ENCODE results near the gene ZNF92. TPM values are rescaled to one million over a fixed set of nuclear protein-coding genes. Genes with fewer than 3 reads are reported as not detected.
"Not testable (repeated sequence)": the region's sequence is repeated elsewhere in the genome, so short reads cannot be mapped to it uniquely, and the experiment has no call there.

ZNF92 gene
- total RNA-seq, 1 donor from 2014 or later = 5.7 TPM

DNA sequence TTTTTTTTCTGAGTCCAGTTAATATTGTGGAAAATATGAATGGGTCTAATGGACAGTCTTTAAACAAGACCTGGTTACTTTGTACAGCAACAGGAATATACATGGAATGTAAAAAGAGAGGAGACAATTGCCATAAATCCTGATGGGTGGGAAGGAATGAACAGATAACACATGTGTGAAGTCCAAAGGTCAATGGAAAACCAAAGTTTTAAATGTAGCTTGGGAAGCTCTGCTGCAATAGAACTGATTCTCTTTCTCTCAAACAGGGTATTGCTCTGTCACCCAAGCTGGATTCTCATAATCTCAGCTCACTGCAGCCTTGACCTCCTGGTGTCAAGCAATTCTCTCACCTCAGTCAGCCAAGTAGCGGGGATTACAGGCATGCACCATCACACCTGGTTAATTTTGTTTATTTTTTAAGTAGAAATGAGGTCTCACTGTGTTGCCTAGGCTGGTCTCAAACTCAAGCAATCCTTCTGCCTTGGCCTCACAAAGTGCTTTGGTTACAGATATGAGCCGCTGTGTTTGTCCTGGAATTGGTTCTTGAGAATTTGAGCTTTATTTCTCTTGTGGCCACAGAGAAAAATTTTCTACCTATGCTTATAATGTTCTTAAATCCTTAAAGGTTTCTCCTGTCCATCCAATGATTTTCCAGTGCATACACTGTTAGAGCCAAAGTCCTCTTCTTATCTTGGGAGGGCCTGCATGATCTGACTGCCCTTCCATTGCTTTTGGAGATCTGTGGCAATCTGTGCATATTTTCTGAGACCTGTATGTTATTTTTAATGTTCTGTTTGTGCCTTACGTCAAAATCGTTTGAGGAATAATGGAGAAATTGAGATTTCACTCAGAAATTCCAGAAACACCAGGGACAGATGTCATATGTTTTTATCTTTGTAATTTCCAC, 30.7 kb upstream of the ZNF92 start:
- no peaks in the 10 kb centered on the region for H3K27me3 Mint-ChIP-seq (ENCODE audit: unreplicated experiment)
- TF ChIP-seq, protein P1, sequence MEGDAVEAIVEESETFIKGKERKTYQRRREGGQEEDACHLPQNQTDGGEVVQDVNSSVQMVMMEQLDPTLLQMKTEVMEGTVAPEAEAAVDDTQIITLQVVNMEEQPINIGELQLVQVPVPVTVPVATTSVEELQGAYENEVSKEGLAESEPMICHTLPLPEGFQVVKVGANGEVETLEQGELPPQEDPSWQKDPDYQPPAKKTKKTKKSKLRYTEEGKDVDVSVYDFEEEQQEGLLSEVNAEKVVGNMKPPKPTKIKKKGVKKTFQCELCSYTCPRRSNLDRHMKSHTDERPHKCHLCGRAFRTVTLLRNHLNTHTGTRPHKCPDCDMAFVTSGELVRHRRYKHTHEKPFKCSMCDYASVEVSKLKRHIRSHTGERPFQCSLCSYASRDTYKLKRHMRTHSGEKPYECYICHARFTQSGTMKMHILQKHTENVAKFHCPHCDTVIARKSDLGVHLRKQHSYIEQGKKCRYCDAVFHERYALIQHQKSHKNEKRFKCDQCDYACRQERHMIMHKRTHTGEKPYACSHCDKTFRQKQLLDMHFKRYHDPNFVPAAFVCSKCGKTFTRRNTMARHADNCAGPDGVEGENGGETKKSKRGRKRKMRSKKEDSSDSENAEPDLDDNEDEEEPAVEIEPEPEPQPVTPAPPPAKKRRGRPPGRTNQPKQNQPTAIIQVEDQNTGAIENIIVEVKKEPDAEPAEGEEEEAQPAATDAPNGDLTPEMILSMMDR (IDR thresholded peaks at IDR 0.05) = no peak
- no peaks in the 10 kb centered on the region for H3K9me3 Mint-ChIP-seq (ENCODE audit: unreplicated experiment)
- no peak for DNase-seq (ENCODE audit: extremely low spot score, unreplicated experiment)
- H3K4me1 Mint-ChIP-seq (ENCODE audit: unreplicated experiment) = no peaks in the 10 kb centered on the region
- no peak overlapping the region for H3K27ac Mint-ChIP-seq (ENCODE audit: unreplicated experiment)
- H3K4me3 Mint-ChIP-seq (ENCODE audit: unreplicated experiment) = no peak overlapping the region
- H3K36me3 Mint-ChIP-seq (ENCODE audit: unreplicated experiment) = no peaks in the 10 kb centered on the region

DNA sequence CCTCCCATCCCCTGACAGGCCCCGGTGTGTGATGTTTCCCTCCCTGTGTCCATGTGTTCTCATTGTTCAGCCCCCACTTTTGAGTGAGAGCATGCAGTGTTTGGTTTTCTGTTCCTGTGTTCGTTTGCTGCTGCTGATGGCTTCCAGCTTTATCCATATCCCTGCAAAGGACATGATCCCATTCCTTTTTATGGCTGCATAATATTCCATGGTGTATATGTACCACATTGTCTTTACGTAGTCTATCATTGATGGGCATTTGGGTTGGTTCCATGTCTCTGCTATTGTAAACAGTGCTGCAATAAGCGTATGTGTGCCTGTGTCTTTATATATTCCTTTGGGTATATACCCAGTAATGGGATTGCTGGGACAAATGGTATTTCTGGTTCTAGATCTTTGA, 29.1 kb upstream of the ZNF92 start:
- not testable (repeated sequence) for DNase-seq (ENCODE audit: extremely low spot score, unreplicated experiment); H3K9me3 Mint-ChIP-seq (ENCODE audit: unreplicated experiment); H3K36me3 Mint-ChIP-seq (ENCODE audit: unreplicated experiment); H3K27ac Mint-ChIP-seq (ENCODE audit: unreplicated experiment); H3K4me1 Mint-ChIP-seq (ENCODE audit: unreplicated experiment); H3K4me3 Mint-ChIP-seq (ENCODE audit: unreplicated experiment); H3K27me3 Mint-ChIP-seq (ENCODE audit: unreplicated experiment)

DNA sequence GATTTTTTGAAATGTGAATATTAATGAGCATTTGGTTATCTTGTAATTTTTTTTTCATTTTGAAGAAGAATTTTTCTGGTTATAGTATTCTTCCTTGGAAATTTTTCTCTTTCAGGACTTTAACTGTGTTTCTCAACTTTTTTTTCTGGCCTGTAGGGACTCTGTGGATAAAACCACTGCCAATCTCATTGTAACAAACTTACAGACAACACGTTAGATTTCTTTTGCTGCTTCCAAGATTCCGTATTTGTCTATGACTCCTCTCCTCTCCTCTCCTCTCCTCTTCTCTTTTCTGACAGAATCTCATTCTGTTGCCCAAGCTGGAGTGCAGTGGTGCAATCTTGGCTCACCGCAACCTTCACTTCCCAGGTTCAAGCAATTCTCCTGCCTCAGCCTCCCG, 19.4 kb upstream of the ZNF92 start:
- Mint-ChIP-seq H3K27ac (ENCODE audit: unreplicated experiment) (no peak overlapping the region), H3K4me1 (ENCODE audit: unreplicated experiment) (no peaks in the 10 kb centered on the region), H3K27me3 (ENCODE audit: unreplicated experiment) (no peaks in the 10 kb centered on the region), H3K4me3 (ENCODE audit: unreplicated experiment) (no peak overlapping the region), H3K9me3 (ENCODE audit: unreplicated experiment) (no peaks in the 10 kb centered on the region), H3K36me3 (ENCODE audit: unreplicated experiment) (no peaks in the 10 kb centered on the region)
- TF ChIP-seq, protein P1 (IDR thresholded peaks at IDR 0.05) = no peak
- no peak for DNase-seq (ENCODE audit: extremely low spot score, unreplicated experiment)

DNA sequence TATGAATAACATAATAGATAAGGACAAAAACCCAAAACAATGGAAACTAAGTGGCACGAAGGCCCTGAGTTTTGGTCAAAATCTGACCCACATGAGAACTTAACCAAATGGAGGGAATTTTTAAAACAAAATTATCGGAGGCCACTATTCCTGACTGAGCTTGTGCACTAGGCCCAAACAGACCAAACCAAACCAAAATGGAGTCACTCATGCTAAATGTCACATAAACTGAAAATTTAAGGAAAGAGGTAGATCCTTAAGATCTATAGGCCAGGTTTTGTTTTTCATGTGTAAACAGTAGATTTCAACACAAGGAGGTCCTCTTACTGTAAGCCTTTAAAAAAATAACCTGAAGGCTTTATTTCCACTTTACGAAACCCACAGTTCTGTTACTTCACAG, 3.8 kb upstream of the ZNF92 start:
- Mint-ChIP-seq H3K36me3 (ENCODE audit: unreplicated experiment) (no peaks in the 10 kb centered on the region), H3K4me1 (ENCODE audit: unreplicated experiment) (peaks cover 9% of the 10 kb centered on the region), H3K27me3 (ENCODE audit: unreplicated experiment) (no peaks in the 10 kb centered on the region), H3K4me3 (ENCODE audit: unreplicated experiment) (no peak overlapping the region), H3K27ac (ENCODE audit: unreplicated experiment) (no peak overlapping the region), H3K9me3 (ENCODE audit: unreplicated experiment) (no peaks in the 10 kb centered on the region)
- no peak for DNase-seq (ENCODE audit: extremely low spot score, unreplicated experiment)
- TF ChIP-seq, protein P1 (IDR thresholded peaks at IDR 0.05) = no peak

DNA sequence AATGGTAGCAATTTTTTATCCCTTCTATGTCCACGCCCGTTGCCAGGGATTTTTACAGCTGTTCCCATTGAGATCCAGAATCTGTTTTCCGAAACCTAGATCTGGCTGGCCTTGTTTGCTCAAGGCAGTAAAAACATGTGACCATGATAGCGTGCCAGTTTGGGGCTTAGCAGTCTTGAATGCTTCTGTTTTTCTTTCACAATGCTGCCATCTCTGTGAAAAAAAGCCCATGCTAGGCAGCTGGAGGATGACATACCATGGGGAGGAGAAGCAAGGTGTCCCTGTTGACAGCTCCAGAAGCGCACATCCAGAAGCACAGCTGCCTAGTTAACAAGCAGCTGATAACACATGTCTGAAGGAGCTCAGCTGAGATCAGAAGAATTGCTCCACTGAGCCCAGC, 2.2 kb upstream of the ZNF92 start:
- no peaks in the 10 kb centered on the region for H3K27me3 Mint-ChIP-seq (ENCODE audit: unreplicated experiment)
- H3K27ac Mint-ChIP-seq (ENCODE audit: unreplicated experiment) = no peak overlapping the region
- H3K36me3 Mint-ChIP-seq (ENCODE audit: unreplicated experiment) = no peaks in the 10 kb centered on the region
- TF ChIP-seq, protein P1 (IDR thresholded peaks at IDR 0.05) = no peak
- no peak for DNase-seq (ENCODE audit: extremely low spot score, unreplicated experiment)
- no peaks in the 10 kb centered on the region for H3K9me3 Mint-ChIP-seq (ENCODE audit: unreplicated experiment)
- H3K4me3 Mint-ChIP-seq (ENCODE audit: unreplicated experiment) = no peak overlapping the region
- H3K4me1 Mint-ChIP-seq (ENCODE audit: unreplicated experiment) = peaks cover 17% of the 10 kb centered on the region

Data from osteocyte (in vitro differentiated cells).